Activated naive CD4-positive, alpha-beta T cell treated with anti-CD3 and anti-CD28 coated beads, Interleukin-2, amount 10 ng/mL, durations not matched to agents 7 days and 5 days (primary cell): ENCODE data around the gene CDKAL1.

ENCODE experiments used
- CTCF ChIA-PET: fragments of 350-600 bp; sonication (Branson Sonifier 250); formaldehyde crosslinking; loops from one replicate; lab custom pipeline; 2021; ENCODE audit warnings: antibody characterized with exemption; lab: Charles Lee
- DNase-seq: peaks from one replicate; pipeline ENCODE4 v3.0.0-alpha.2; 2020
- H3K27ac Mint-ChIP-seq: one replicate; pipeline ENCODE4 v1.8.0; 2021; ENCODE audit warnings: mild to moderate bottlenecking, moderate library complexity, mixed read lengths
- H3K27me3 Mint-ChIP-seq: one replicate; pipeline ENCODE4 v1.8.0; 2021; ENCODE audit warnings: mild to moderate bottlenecking, mixed read lengths
- H3K36me3 Mint-ChIP-seq: one replicate; pipeline ENCODE4 v1.8.0; 2021; ENCODE audit warnings: mixed read lengths
- H3K4me1 Mint-ChIP-seq: one replicate; pipeline ENCODE4 v1.8.0; 2021; ENCODE audit warnings: mixed read lengths
- H3K4me3 Mint-ChIP-seq: one replicate; pipeline ENCODE4 v1.8.0; 2021; ENCODE audit warnings: mild to moderate bottlenecking, moderate library complexity, mixed read lengths
- H3K9me3 Mint-ChIP-seq: one replicate; pipeline ENCODE4 v1.8.0; 2021; ENCODE audit warnings: mixed read lengths

Gene CDKAL1

GRCh38 chr6:20969551-20969950 is 435.3 kb downstream of the CDKAL1 start:
- no peak for DNase-seq
- Mint-ChIP-seq H3K36me3 (no peaks in the 10 kb centered on the region), H3K27me3 (no peaks in the 10 kb centered on the region), H3K4me1 (no peaks in the 10 kb centered on the region), H3K4me3 (no peak overlapping the region), H3K27ac (no peak overlapping the region), H3K9me3 (peaks cover 5% of the 10 kb centered on the region)
- CTCF ChIA-PET: no interaction called here

- Mint-ChIP-seq H3K4me3 (no peak overlapping the region), H3K9me3 (no peaks in the 10 kb centered on the region), H3K27ac (no peak overlapping the region), H3K27me3 (no peaks in the 10 kb centered on the region), H3K36me3 (no peaks in the 10 kb centered on the region), H3K4me1 (no peaks in the 10 kb centered on the region)
- DNase-seq: no peak
- CTCF ChIA-PET: no interaction called here
Observed at GRCh38 chr6:20976391-20976918, 442.2 kb downstream of the CDKAL1 start.

GRCh38 chr6:20978151-20978614 is 443.9 kb downstream of the CDKAL1 start:
- no peaks in the 10 kb centered on the region for H3K4me1 Mint-ChIP-seq
- no peaks in the 10 kb centered on the region for H3K9me3 Mint-ChIP-seq
- H3K4me3 Mint-ChIP-seq: no peak overlapping the region
- H3K36me3 Mint-ChIP-seq: no peaks in the 10 kb centered on the region
- CTCF ChIA-PET: no interaction called here
- no peak for DNase-seq
- H3K27ac Mint-ChIP-seq: no peak overlapping the region
- H3K27me3 Mint-ChIP-seq: no peaks in the 10 kb centered on the region

GRCh38 chr6:20979076-20979475 is 444.8 kb downstream of the CDKAL1 start:
- no peaks in the 10 kb centered on the region for H3K27me3 Mint-ChIP-seq
- H3K4me1 Mint-ChIP-seq: no peaks in the 10 kb centered on the region
- H3K9me3 Mint-ChIP-seq: peaks cover 5% of the 10 kb centered on the region
- CTCF ChIA-PET: no interaction called here
- no peak overlapping the region for H3K4me3 Mint-ChIP-seq
- no peak for DNase-seq
- H3K27ac Mint-ChIP-seq: no peak overlapping the region
- peaks cover 5% of the 10 kb centered on the region for H3K36me3 Mint-ChIP-seq

GRCh38 chr6:20983961-20984360 is 449.7 kb downstream of the CDKAL1 start:
- CTCF ChIA-PET: no interaction called here
- peaks cover 10% of the 10 kb centered on the region for H3K9me3 Mint-ChIP-seq
- no peak for DNase-seq

GRCh38 chr6:20985821-20986220 is 451.6 kb downstream of the CDKAL1 start:
- CTCF ChIA-PET: no interaction called here
- H3K27ac Mint-ChIP-seq: no peak overlapping the region
- no peak overlapping the region for H3K4me3 Mint-ChIP-seq
- H3K27me3 Mint-ChIP-seq: no peaks in the 10 kb centered on the region
- peaks cover 10% of the 10 kb centered on the region for H3K9me3 Mint-ChIP-seq
- peaks cover 5% of the 10 kb centered on the region for H3K36me3 Mint-ChIP-seq
- H3K4me1 Mint-ChIP-seq: no peaks in the 10 kb centered on the region
- no peak for DNase-seq

More at GRCh38 chr6:20983961-20984360, 449.7 kb downstream of the CDKAL1 start:
- Mint-ChIP-seq H3K4me3 (no peak overlapping the region), H3K27ac (no peak overlapping the region), H3K36me3 (peaks cover 5% of the 10 kb centered on the region), H3K27me3 (no peaks in the 10 kb centered on the region), H3K4me1 (no peaks in the 10 kb centered on the region)

GRCh38 chr6:20991910-20992309 is 457.7 kb downstream of the CDKAL1 start:
- Mint-ChIP-seq H3K27ac (no peak overlapping the region), H3K27me3 (no peaks in the 10 kb centered on the region), H3K4me1 (no peaks in the 10 kb centered on the region), H3K9me3 (peaks cover 2% of the 10 kb centered on the region), H3K36me3 (no peaks in the 10 kb centered on the region), H3K4me3 (no peak overlapping the region)
- no peak for DNase-seq
- CTCF ChIA-PET: no interaction called here

GRCh38 chr6:20996099-20996498 is 461.8 kb downstream of the CDKAL1 start:
- Mint-ChIP-seq H3K27ac (no peak overlapping the region), H3K9me3 (peaks cover 2% of the 10 kb centered on the region), H3K4me3 (no peak overlapping the region), H3K27me3 (no peaks in the 10 kb centered on the region), H3K36me3 (peaks cover 10% of the 10 kb centered on the region), H3K4me1 (no peaks in the 10 kb centered on the region)
- CTCF ChIA-PET: no interaction called here
- DNase-seq: no peak

GRCh38 chr6:20997143-20997769 is 463.0 kb downstream of the CDKAL1 start:
- H3K4me3 Mint-ChIP-seq: no peak overlapping the region
- DNase-seq: no peak
- CTCF ChIA-PET: no interaction called here
- H3K36me3 Mint-ChIP-seq: peaks cover 10% of the 10 kb centered on the region
- no peaks in the 10 kb centered on the region for H3K27me3 Mint-ChIP-seq
- H3K9me3 Mint-ChIP-seq: peaks cover 2% of the 10 kb centered on the region
- no peak overlapping the region for H3K27ac Mint-ChIP-seq
- H3K4me1 Mint-ChIP-seq: no peaks in the 10 kb centered on the region

GRCh38 chr6:20997770-20998147 is 463.5 kb downstream of the CDKAL1 start:
- H3K27ac Mint-ChIP-seq: no peak overlapping the region

GRCh38 chr6:20998748-20999448 is 464.6 kb downstream of the CDKAL1 start:
- CTCF ChIA-PET: no interaction called here
- DNase-seq: no peak
- H3K36me3 Mint-ChIP-seq: peaks cover 14% of the 10 kb centered on the region
- no peaks in the 10 kb centered on the region for H3K4me1 Mint-ChIP-seq
- no peaks in the 10 kb centered on the region for H3K27me3 Mint-ChIP-seq
- H3K27ac Mint-ChIP-seq: no peak overlapping the region
- no peaks in the 10 kb centered on the region for H3K9me3 Mint-ChIP-seq
- no peak overlapping the region for H3K4me3 Mint-ChIP-seq

More at GRCh38 chr6:20997770-20998147, 463.5 kb downstream of the CDKAL1 start:
- H3K4me1 Mint-ChIP-seq: no peaks in the 10 kb centered on the region
- H3K36me3 Mint-ChIP-seq: peaks cover 10% of the 10 kb centered on the region
- no peak for DNase-seq
- no peaks in the 10 kb centered on the region for H3K27me3 Mint-ChIP-seq
- CTCF ChIA-PET: no interaction called here
- no peak overlapping the region for H3K4me3 Mint-ChIP-seq
- H3K9me3 Mint-ChIP-seq: peaks cover 2% of the 10 kb centered on the region

GRCh38 chr6:21000331-21000801 is 466.1 kb downstream of the CDKAL1 start:
- Mint-ChIP-seq H3K4me1 (no peaks in the 10 kb centered on the region), H3K4me3 (no peak overlapping the region), H3K36me3 (peaks cover 14% of the 10 kb centered on the region), H3K27ac (no peak overlapping the region), H3K9me3 (no peaks in the 10 kb centered on the region), H3K27me3 (no peaks in the 10 kb centered on the region)
- CTCF ChIA-PET: no interaction called here
- no peak for DNase-seq

GRCh38 chr6:21001736-21002135 is 467.5 kb downstream of the CDKAL1 start:
- Mint-ChIP-seq H3K4me3 (no peak overlapping the region), H3K27me3 (no peaks in the 10 kb centered on the region), H3K9me3 (no peaks in the 10 kb centered on the region), H3K27ac (no peak overlapping the region), H3K36me3 (peaks cover 14% of the 10 kb centered on the region), H3K4me1 (no peaks in the 10 kb centered on the region)
- CTCF ChIA-PET: no interaction called here
- no peak for DNase-seq

GRCh38 chr6:21003780-21004541 is 469.7 kb downstream of the CDKAL1 start:
- H3K4me1 Mint-ChIP-seq: no peaks in the 10 kb centered on the region
- peaks cover 14% of the 10 kb centered on the region for H3K36me3 Mint-ChIP-seq
- no peak overlapping the region for H3K4me3 Mint-ChIP-seq
- CTCF ChIA-PET: no interaction called here
- H3K9me3 Mint-ChIP-seq: no peaks in the 10 kb centered on the region
- H3K27me3 Mint-ChIP-seq: no peaks in the 10 kb centered on the region
- DNase-seq: no peak
- no peak overlapping the region for H3K27ac Mint-ChIP-seq
